ENCODE data around the gene WWOX. TPM values are rescaled to one million over a fixed set of nuclear protein-coding genes. Genes with fewer than 3 reads are reported as not detected.

WWOX gene
- total and polyA plus RNA-seq, 2 of the 13 experiments (the other 11 are each of a cell fraction or from before 2014, with no cell fraction given) = 9.1 to 37.4 TPM

GRCh38 chr16:78478267-78478861, 378.9 kb downstream of the WWOX start:
- no peaks in the 10 kb centered on the region for H3K79me2 ChIP-seq (ENCODE audit: insufficient read depth, low read length)
- H3K36me3 ChIP-seq (replicated peaks in 1 of 2; ENCODE audit: control insufficient read depth in 1 of 2, insufficient read depth in 2 of 2, low read length in 2 of 2) = no peaks in the 10 kb centered on the region
- no peak overlapping the region for H3K9ac ChIP-seq (ENCODE audit: insufficient read depth, low read depth, low read length)
- peaks cover 44% of the 10 kb centered on the region for H3K4me1 ChIP-seq (ENCODE audit: insufficient read depth, low read length)
- no peak overlapping the region for H3K27ac ChIP-seq (ENCODE audit: extremely low read length, insufficient read depth, low read length)
- in situ Hi-C loops (cut with HindIII; ENCODE audit: extremely low pct_ligation_motif_present, low pct_unique_long_range_greater_than_20kb) = no loop called here
- no peak for FAIRE-seq
- no peaks in the 10 kb centered on the region for H3K9me3 ChIP-seq (ENCODE audit: low read length)
- POLR2A ChIA-PET = interaction anchor here (1.1 to 1.3 kb wide), 2 partner anchors 28 to 185 kb away, joined by 3 read pairs; no protein-coding TSS in a partner anchor
- ATAC-seq = no peak
- H3K27me3 ChIP-seq (ENCODE audit: control insufficient read depth in 1 of 2, insufficient read depth in 2 of 2, low read length in 2 of 2) = no peaks in the 10 kb centered on the region
- BruUV-seq (replicated peaks) = no TSS peak
- intact Hi-C loops (cut with micrococcal nuclease; ENCODE audit: unreplicated experiment) = no loop called here
- no peaks in the 10 kb centered on the region for H4K20me1 ChIP-seq (ENCODE audit: insufficient read depth, low read length)
- H3K4me3 ChIP-seq (replicated peaks in 1 of 3; ENCODE audit: insufficient read depth in 1 of 3, low read depth in 2 of 3, low read length in 3 of 3) = no peak overlapping the region
- CTCF ChIA-PET (ENCODE audit: low intra/inter-chr PET ratio, low total read pairs) = no interaction called here
- TF ChIP-seq KDM6A (CRISPR knock-in tag; IDR thresholded peaks at IDR 0.05; ENCODE audit: low read depth) = no peak
- TF ChIP-seq, protein P1, sequence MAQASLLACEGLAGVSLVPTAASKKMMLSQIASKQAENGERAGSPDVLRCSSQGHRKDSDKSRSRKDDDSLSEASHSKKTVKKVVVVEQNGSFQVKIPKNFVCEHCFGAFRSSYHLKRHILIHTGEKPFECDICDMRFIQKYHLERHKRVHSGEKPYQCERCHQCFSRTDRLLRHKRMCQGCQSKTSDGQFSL (CRISPR knock-in tag; IDR thresholded peaks at IDR 0.05) = 0 out of 2 replicates have a peak, but pooled peaks have one; percentile 65
- H2AFZ ChIP-seq (ENCODE audit: low read length) = no peak overlapping the region
- no peak overlapping the region for H3K4me2 ChIP-seq (ENCODE audit: low read depth, low read length)
- DNase-seq (ENCODE audit: low spot score) = no peak
- 94% methylated on average over 7 of the region's 7 CpGs for WGBS (ENCODE audit: low lambda C conversion rate)

DNA sequence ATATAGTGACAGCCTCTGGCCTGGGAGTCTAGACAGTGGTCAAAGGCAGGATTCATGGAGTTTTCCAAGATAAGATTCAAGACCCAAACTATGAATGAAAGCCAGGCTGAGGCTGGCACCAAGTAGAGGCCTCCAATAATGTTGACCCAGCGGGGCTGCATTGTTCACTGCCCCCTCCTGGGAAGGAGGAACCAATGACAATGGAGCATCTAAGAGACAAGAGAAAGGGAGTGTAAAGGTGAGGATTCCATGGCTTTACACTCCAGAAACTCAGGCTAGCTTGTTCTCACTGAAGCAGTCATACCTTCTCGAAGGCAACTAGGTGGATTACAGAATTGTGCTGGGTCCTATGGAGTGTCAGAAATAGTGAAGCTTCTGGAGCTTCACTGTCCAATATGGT, 380.3 kb downstream of the WWOX start:
- Histone ChIP-seq H3K27ac (ENCODE audit: extremely low read length, insufficient read depth, low read length) (peak overlapping the region; percentile 90), H2AFZ (ENCODE audit: low read length) (no peak overlapping the region), H4K20me1 (ENCODE audit: insufficient read depth, low read length) (no peaks in the 10 kb centered on the region), H3K9ac (ENCODE audit: insufficient read depth, low read depth, low read length) (no peak overlapping the region), H3K4me1 (ENCODE audit: insufficient read depth, low read length) (peaks cover 53% of the 10 kb centered on the region), H3K4me3 (replicated peaks in 1 of 3; ENCODE audit: insufficient read depth in 1 of 3, low read depth in 2 of 3, low read length in 3 of 3) (no peak overlapping the region), H3K36me3 (replicated peaks in 1 of 2; ENCODE audit: control insufficient read depth in 1 of 2, insufficient read depth in 2 of 2, low read length in 2 of 2) (no peaks in the 10 kb centered on the region), H3K9me3 (ENCODE audit: low read length) (no peaks in the 10 kb centered on the region), H3K79me2 (ENCODE audit: insufficient read depth, low read length) (no peaks in the 10 kb centered on the region), H3K27me3 (ENCODE audit: control insufficient read depth in 1 of 2, insufficient read depth in 2 of 2, low read length in 2 of 2) (no peaks in the 10 kb centered on the region), H3K4me2 (ENCODE audit: low read depth, low read length) (no peak overlapping the region)
- in situ Hi-C loops (cut with HindIII; ENCODE audit: extremely low pct_ligation_motif_present, low pct_unique_long_range_greater_than_20kb) (loop anchor here (10.0 kb wide), 1 partner anchor 355 kb away; no protein-coding TSS in a partner anchor), intact Hi-C loops (cut with micrococcal nuclease; ENCODE audit: unreplicated experiment) (loop anchor here (5.0 kb wide), 1 partner anchor 192 kb away; no protein-coding TSS in a partner anchor)
- CTCF ChIA-PET (ENCODE audit: low intra/inter-chr PET ratio, low total read pairs) = no interaction called here
- BruUV-seq (replicated peaks) = no TSS peak
- ATAC-seq = no peak
- POLR2A ChIA-PET = interaction anchor here (1.8 kb wide), 1 partner anchor 26 kb away, joined by 9 read pairs; no protein-coding TSS in a partner anchor
- 95% methylated on average over 2 of the region's 2 CpGs for WGBS (ENCODE audit: low lambda C conversion rate)
- FAIRE-seq = no peak
- DNase-seq (ENCODE audit: low spot score) = no peak
- TF ChIP-seq, protein P2, sequence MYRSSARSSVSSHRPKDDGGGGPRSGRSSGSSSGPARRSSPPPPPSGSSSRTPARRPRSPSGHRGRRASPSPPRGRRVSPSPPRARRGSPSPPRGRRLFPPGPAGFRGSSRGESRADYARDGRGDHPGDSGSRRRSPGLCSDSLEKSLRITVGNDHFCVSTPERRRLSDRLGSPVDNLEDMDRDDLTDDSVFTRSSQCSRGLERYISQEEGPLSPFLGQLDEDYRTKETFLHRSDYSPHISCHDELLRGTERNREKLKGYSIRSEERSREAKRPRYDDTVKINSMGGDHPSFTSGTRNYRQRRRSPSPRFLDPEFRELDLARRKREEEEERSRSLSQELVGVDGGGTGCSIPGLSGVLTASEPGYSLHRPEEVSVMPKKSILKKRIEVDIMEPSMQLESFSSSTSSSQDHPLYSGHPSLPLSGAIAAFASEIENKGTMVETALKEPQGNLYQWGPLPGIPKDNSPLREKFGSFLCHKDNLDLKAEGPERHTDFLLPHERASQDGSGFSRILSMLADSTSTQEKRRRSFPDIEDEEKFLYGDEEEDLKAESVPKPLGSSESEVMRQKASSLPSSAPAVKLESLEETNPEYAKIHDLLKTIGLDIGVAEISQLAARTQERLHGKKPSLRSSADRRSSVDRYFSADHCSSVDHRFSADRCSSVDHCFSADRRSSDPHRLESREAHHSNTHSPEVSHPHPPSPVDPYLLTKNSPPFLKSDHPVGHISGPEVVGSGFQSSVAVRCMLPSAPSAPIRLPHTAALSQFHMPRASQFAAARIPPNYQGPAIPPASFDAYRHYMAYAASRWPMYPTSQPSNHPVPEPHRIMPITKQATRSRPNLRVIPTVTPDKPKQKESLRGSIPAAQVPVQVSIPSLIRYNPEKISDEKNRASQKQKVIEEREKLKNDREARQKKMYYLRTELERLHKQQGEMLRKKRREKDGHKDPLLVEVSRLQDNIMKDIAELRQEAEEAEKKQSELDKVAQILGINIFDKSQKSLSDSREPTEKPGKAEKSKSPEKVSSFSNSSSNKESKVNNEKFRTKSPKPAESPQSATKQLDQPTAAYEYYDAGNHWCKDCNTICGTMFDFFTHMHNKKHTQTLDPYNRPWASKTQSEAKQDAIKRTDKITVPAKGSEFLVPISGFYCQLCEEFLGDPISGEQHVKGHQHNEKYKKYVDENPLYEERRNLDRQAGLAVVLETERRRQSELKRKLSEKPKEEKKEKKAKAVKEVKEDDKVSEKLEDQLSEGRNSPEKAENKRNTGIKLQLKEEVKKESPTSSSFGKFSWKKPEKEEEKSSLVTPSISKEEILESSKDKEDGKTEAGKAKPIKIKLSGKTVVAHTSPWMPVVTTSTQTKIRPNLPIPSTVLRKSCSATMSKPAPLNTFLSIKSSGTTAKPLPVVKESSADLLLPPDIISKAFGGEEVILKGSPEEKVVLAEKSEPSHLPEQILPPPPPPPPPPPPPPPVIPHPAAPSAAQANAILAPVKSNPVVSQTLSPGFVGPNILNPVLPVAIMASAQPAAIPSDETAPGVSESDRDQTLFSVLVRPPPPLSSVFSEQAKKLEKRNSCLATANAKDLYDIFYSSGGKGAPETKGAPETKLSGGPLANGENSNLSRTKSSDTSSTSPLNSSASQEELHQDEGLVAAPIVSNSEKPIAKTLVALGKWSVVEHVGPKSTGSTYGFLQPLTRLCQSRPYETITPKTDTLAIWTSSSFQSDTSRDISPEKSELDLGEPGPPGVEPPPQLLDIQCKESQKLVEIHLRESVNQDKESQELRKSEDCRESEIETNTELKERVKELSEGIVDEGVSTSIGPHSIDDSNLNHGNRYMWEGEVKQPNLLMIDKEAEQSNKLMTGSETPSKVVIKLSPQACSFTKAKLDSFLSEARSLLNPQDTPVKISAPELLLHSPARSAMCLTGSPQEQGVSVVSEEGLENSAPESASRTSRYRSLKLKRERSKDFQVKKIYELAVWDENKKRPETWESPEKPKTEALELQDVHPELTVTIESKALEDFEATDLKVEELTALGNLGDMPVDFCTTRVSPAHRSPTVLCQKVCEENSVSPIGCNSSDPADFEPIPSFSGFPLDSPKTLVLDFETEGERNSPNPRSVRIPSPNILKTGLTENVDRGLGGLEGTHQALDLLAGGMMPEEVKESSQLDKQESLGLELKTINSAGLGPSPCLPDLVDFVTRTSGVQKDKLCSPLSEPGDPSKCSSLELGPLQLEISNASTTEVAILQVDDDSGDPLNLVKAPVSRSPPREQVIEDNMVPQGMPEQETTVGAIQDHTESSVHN (CRISPR knock-in tag; IDR thresholded peaks at IDR 0.05) = 0 out of 2 replicates have a peak, but pooled peaks have one; percentile 45
- TF ChIP-seq, protein P3, sequence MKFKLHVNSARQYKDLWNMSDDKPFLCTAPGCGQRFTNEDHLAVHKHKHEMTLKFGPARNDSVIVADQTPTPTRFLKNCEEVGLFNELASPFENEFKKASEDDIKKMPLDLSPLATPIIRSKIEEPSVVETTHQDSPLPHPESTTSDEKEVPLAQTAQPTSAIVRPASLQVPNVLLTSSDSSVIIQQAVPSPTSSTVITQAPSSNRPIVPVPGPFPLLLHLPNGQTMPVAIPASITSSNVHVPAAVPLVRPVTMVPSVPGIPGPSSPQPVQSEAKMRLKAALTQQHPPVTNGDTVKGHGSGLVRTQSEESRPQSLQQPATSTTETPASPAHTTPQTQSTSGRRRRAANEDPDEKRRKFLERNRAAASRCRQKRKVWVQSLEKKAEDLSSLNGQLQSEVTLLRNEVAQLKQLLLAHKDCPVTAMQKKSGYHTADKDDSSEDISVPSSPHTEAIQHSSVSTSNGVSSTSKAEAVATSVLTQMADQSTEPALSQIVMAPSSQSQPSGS (CRISPR knock-in tag; IDR thresholded peaks at IDR 0.05) = 0 out of 2 replicates have a peak, but pooled peaks have one; percentile 3
- TF ChIP-seq ZNF570 (CRISPR knock-in tag; IDR thresholded peaks at IDR 0.05; ENCODE audit: borderline replicate concordance) (no peak), NR2F2 (IDR thresholded peaks at IDR 0.05; ENCODE audit: borderline replicate concordance, low read depth) (no peak), ZNF382 (CRISPR knock-in tag; IDR thresholded peaks at IDR 0.05; ENCODE audit: borderline replicate concordance) (no peak)
